GM19452 (cell line): Measurements from ENCODE around the gene SRRM2.
A peak's percentile ranks its signal among the peaks of the same experiment; 100 is the strongest.
"Not testable (repeated sequence)": the region's sequence is repeated elsewhere in the genome, so short reads cannot be mapped to it uniquely, and the experiment has no call there.

ENCODE experiments used
- ATAC-seq: cut with Tn5 transposase; IDR thresholded peaks from one replicate; pipeline ENCODE4 v1.9.1; 2021; ENCODE audit not compliant: unreplicated experiment

The SRRM2 gene

GRCh38 chr16:2713985-2714774, 38.3 kb upstream of the SRRM2 start:
- no peak for ATAC-seq

GRCh38 chr16:2715064-2715463, 37.4 kb upstream of the SRRM2 start:
- ATAC-seq: no peak

GRCh38 chr16:2715519-2715918, 36.9 kb upstream of the SRRM2 start:
- no peak for ATAC-seq

- ATAC-seq: no peak
Measured at GRCh38 chr16:2715966-2716885, 36.2 kb upstream of the SRRM2 start.

- no peak for ATAC-seq
Measured at GRCh38 chr16:2716948-2717347, 35.5 kb upstream of the SRRM2 start.

GRCh38 chr16:2717383-2718263, 34.8 kb upstream of the SRRM2 start:
- ATAC-seq: no peak

GRCh38 chr16:2719328-2720063, 32.9 kb upstream of the SRRM2 start:
- no peak for ATAC-seq

GRCh38 chr16:2720064-2720457, 32.4 kb upstream of the SRRM2 start, which contains the start of gene PRSS27:
TSS of gene PRSS27 (minus strand) at chr16:2720224. CDS start at chr16:2720160, 64 bp downstream.
- ATAC-seq: no peak

- peak; percentile 86 for ATAC-seq
Measured at GRCh38 chr16:2720719-2721633, 31.5 kb upstream of the SRRM2 start.

- ATAC-seq: not testable (repeated sequence)
Measured at GRCh38 chr16:2721634-2722173, 30.7 kb upstream of the SRRM2 start.

GRCh38 chr16:2724088-2724676, 28.3 kb upstream of the SRRM2 start:
- no peak for ATAC-seq

- ATAC-seq: no peak
Measured at GRCh38 chr16:2724816-2725348, 27.6 kb upstream of the SRRM2 start.

GRCh38 chr16:2726923-2727322, 25.5 kb upstream of the SRRM2 start:
- no peak for ATAC-seq

GRCh38 chr16:2728034-2728433, 24.4 kb upstream of the SRRM2 start:
- ATAC-seq: no peak

- no peak for ATAC-seq
Measured at GRCh38 chr16:2734844-2735515, 17.5 kb upstream of the SRRM2 start.

GRCh38 chr16:2736476-2737237, 15.8 kb upstream of the SRRM2 start:
- ATAC-seq: no peak

GRCh38 chr16:2737238-2737605, 15.2 kb upstream of the SRRM2 start:
- ATAC-seq: no peak
